Kidney (tissue), 14 donors: ENCODE data around the gene SPATA33. TPM values are rescaled to one million over a fixed set of nuclear protein-coding genes. Genes with fewer than 3 reads are reported as not detected.

ENCODE experiments used
- DNase-seq, 5 donors: peaks; one replicate each; pipeline ENCODE4 v3.0.0-alpha.2; 2013 to 2020
- FAIRE-seq: peaks from 2 replicates; lab custom pipeline; 2012; peaks lifted over from hg19 to GRCh38; lab: Jason Lieb, UNC
- H3K27ac ChIP-seq, 2 donors: one replicate each; pipeline ENCODE4 v1.7.0; 2013; ENCODE audit warnings: low read depth in 2 of 2, low read length in 2 of 2, inconsistent platforms in 1 of 2
- H3K27me3 ChIP-seq: one replicate; pipeline ENCODE4 v1.7.1; 2013; ENCODE audit warnings: low read length, inconsistent platforms; ENCODE audit not compliant: control insufficient read depth, insufficient read depth
- H3K36me3 ChIP-seq, 3 donors: one replicate each; pipeline versions ENCODE4 v1.7.0 to v1.7.1; 2013; ENCODE audit warnings: low read length in 3 of 3, control low read depth in 1 of 3, inconsistent platforms in 1 of 3; ENCODE audit not compliant: insufficient read depth in 3 of 3, control insufficient read depth in 2 of 3
- H3K4me1 ChIP-seq, 3 donors: one replicate each; pipeline versions ENCODE4 v1.7.0 to v1.7.1; 2013; ENCODE audit warnings: low read length in 3 of 3, inconsistent platforms in 1 of 3, low read depth in 1 of 3; ENCODE audit not compliant: control insufficient read depth in 2 of 3, insufficient read depth in 2 of 3
- H3K4me3 ChIP-seq, 3 donors: one replicate each; pipeline versions ENCODE4 v1.7.0 to v1.8.1; 2013; ENCODE audit warnings: low read length in 3 of 3, control low read depth in 1 of 3, inconsistent platforms in 1 of 3
- H3K9ac ChIP-seq, 3 donors: one replicate each; pipeline versions ENCODE4 v1.7.0 to v1.7.1; 2013; ENCODE audit warnings: low read length in 3 of 3, control low read depth in 1 of 3, inconsistent platforms in 1 of 3
- H3K9me3 ChIP-seq, 3 donors: one replicate each; pipeline versions ENCODE4 v1.7.0 to v1.7.1; 2013; ENCODE audit warnings: low read length in 3 of 3, control low read depth in 1 of 3, inconsistent platforms in 1 of 3; ENCODE audit not compliant: control insufficient read depth in 2 of 3, insufficient read depth in 1 of 3
- intact Hi-C: fragments of 100-400 bp; cut with DNase I; formaldehyde crosslinking; loops from one replicate; pipeline ENCODE4 v1.11.1; 2022
- polyA plus RNA-seq: library from polyadenylated mRNA; stranded (reverse); fragments of 350-450 nt; fragmentation: Illumina TruSeq; extraction: RNeasy Lipid Tissue Mini Kit (QIAGEN cat#74804); gene quantifications from one replicate; pipeline ENCODE4 v1.2.3, GENCODE V29; 2014; ENCODE audit warnings: low read depth, low replicate concordance; ENCODE audit not compliant: insufficient read depth
- total RNA-seq: library from RNA; stranded (reverse); fragmentation: NEBNext Ultra II Directional; extraction: Animal tissue kit (Norgen Biotek cat#: 25700); gene quantifications from one replicate; pipeline ENCODE4 v1.2.1, GENCODE V29; 2021
- TF ChIP-seq, protein P1 (sequence below): IDR thresholded peaks from 3 replicates; pipeline ENCODE4 v1.5.1; 2012; ENCODE audit warnings: mild to moderate bottlenecking, moderate library complexity, borderline replicate concordance; ENCODE audit not compliant: insufficient read depth; ENCODE audit errors: extremely low read depth
- donor health status: control.
- donor health status: control.
- donor health status: control.
- donor health status: control.
- donor health status: control.
- donor health status: DM: yes; HTN: yes; CAD: no.
- donor health status: Normal renal cell carcinoma (clear cell type).

SPATA33 gene
- total and polyA plus RNA-seq, 2 donors from 2014 or later: 13.4 to 16.3 TPM

GRCh38 chr16:89708481-89708931, 50.9 kb downstream of the SPATA33 start:
- peak in 1 of 5 donors; percentile 71 for DNase-seq
- Histone ChIP-seq H3K9me3 (no peaks in the 10 kb centered on the region), H3K27ac (no peak overlapping the region), H3K4me1 (no peaks in the 10 kb centered on the region), H3K4me3 (no peak overlapping the region), H3K9ac (no peak overlapping the region), H3K27me3 (no peaks in the 10 kb centered on the region), H3K36me3 (no peaks in the 10 kb centered on the region)
- TF ChIP-seq, protein P1, sequence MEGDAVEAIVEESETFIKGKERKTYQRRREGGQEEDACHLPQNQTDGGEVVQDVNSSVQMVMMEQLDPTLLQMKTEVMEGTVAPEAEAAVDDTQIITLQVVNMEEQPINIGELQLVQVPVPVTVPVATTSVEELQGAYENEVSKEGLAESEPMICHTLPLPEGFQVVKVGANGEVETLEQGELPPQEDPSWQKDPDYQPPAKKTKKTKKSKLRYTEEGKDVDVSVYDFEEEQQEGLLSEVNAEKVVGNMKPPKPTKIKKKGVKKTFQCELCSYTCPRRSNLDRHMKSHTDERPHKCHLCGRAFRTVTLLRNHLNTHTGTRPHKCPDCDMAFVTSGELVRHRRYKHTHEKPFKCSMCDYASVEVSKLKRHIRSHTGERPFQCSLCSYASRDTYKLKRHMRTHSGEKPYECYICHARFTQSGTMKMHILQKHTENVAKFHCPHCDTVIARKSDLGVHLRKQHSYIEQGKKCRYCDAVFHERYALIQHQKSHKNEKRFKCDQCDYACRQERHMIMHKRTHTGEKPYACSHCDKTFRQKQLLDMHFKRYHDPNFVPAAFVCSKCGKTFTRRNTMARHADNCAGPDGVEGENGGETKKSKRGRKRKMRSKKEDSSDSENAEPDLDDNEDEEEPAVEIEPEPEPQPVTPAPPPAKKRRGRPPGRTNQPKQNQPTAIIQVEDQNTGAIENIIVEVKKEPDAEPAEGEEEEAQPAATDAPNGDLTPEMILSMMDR: no peak
- FAIRE-seq: no peak
- intact Hi-C loops: loop anchor here (10.0 kb wide), 1 partner anchor 156 kb away; no protein-coding TSS in a partner anchor

DNA sequence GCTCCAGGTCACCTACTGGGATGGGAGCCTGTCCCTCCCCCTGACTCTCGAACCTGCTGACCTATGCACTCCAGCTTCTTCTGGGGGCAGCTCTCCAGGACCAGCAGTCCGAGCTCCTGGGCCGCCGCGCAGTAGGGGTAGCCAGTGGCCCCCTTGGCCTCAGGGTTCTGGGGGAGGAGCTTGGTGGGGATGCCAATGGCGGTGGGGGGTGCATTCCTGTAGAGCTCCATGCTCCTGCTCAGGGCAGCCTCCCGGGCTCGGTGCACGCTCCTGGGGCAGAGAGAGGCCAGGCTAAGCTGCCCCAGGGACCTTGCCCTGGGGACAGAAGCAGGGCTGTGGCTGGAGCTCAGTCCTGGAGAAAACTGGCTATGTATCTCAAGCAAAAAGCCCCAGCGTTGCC, 51.5 kb downstream of the SPATA33 start:
- Histone ChIP-seq H3K27me3 (no peaks in the 10 kb centered on the region), H3K4me1 (no peaks in the 10 kb centered on the region), H3K4me3 (no peak overlapping the region), H3K36me3 (no peaks in the 10 kb centered on the region), H3K9ac (no peak overlapping the region), H3K27ac (no peak overlapping the region), H3K9me3 (no peaks in the 10 kb centered on the region)
- FAIRE-seq (no peak), DNase-seq (no peak)
- TF ChIP-seq, protein P1: no peak
- intact Hi-C loops: loop anchor here (10.0 kb wide), 1 partner anchor 156 kb away; no protein-coding TSS in a partner anchor

DNA sequence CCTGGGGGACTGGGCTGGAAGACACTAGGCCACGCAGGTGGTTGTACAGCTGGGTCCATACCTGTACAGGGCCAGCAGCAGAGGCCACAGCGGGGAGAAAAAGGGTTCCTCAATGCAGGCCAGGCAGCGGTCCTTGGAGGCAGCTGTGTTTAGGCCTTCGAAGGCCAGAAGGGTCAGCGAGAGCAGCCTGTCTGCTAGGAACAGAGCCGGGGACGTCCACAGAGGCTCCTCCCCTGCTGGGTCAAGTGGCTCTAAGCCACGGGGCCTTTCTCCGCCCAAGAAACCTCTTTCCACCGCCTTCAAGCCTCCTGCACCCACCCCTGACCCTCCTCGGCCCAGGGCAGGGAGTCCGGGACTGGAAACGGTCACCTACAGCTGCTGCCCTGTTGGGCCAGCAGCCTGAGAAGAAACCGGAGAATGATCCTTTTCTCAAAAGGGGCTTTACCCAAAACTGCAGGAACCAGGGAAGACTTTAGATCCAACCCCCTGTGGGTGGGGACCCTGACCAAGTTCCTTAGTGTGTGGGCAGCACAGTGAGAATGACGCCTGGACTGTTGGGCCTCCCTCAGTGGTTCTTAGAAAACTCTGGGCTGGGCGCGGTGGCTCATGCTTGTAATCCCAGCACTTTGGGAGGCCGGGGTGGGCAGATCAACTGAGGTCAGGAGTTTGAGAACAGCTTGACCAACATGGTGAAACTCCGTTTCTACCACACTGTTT, 52.2 kb downstream of the SPATA33 start:
- Histone ChIP-seq H3K27me3 (no peaks in the 10 kb centered on the region), H3K9me3 (no peaks in the 10 kb centered on the region), H3K9ac (no peak overlapping the region), H3K27ac (no peak overlapping the region), H3K4me1 (no peaks in the 10 kb centered on the region), H3K4me3 (no peak overlapping the region), H3K36me3 (no peaks in the 10 kb centered on the region)
- TF ChIP-seq, protein P1: no peak
- intact Hi-C loops: loop anchor here (10.0 kb wide), 1 partner anchor 155 kb away; no protein-coding TSS in a partner anchor
- FAIRE-seq: no peak
- no peak for DNase-seq
